Thoracic aorta (tissue), 2 donors: ENCODE data around the gene UNC5A. TPM values are rescaled to one million over a fixed set of nuclear protein-coding genes. Genes with fewer than 3 reads are reported as not detected.

Source experiments
- ATAC-seq: fragments of 150-250 bp; one replicate; pipeline ENCODE4 v1.8.0; 2017; ENCODE audit warnings: low read depth; ENCODE audit not compliant: insufficient number of reproducible peaks, low FRiP score
- DNase-seq: peaks from one replicate; pipeline ENCODE4 v3.0.0-alpha.2; 2020; ENCODE audit warnings: low spot score
- H3K27ac ChIP-seq, 2 donors: fragments of 200-600 bp; sonication (generic); 1 replicate in 1 of 2; 2 replicates in 1 of 2; pipeline ENCODE4 v1.5.1; 2016; ENCODE audit warnings: mild to moderate bottlenecking in 2 of 2, moderate library complexity in 2 of 2
- H3K27me3 ChIP-seq: fragments of 200-600 bp; sonication (generic); replicated peaks from 2 replicates; pipeline ENCODE4 v1.6.0; 2016; ENCODE audit warnings: mild to moderate bottlenecking; ENCODE audit not compliant: insufficient read depth
- H3K36me3 ChIP-seq: fragments of 200-600 bp; sonication (generic); one replicate; pipeline ENCODE4 v1.5.1; 2016
- H3K4me1 ChIP-seq, 2 donors: fragments of 200-600 bp; sonication (generic); 1 replicate in 1 of 2; 2 replicates in 1 of 2; pipeline versions ENCODE4 v1.5.1 to v1.6.0; 2016; ENCODE audit warnings: low read depth in 2 of 2, mild to moderate bottlenecking in 1 of 2; ENCODE audit not compliant: control insufficient read depth in 1 of 2
- H3K4me3 ChIP-seq: fragments of 200-600 bp; sonication (generic); 2 replicates; pipeline ENCODE4 v1.5.1; 2016; ENCODE audit warnings: mild to moderate bottlenecking
- H3K9me3 ChIP-seq: fragments of 200-600 bp; sonication (generic); 2 replicates; pipeline ENCODE4 v1.5.1; 2016
- CTCF ChIP-seq: fragments of 200-600 bp; sonication (generic); IDR thresholded peaks from one replicate; pipeline ENCODE4 v1.5.1; 2019; ENCODE audit warnings: antibody characterized with exemption
- total RNA-seq, 2 donors: library from RNA; depleted of rRNA; stranded (reverse); fragments of >200 nt; gene quantifications; one replicate each; pipeline versions ENCODE4 v1.1.0 to v1.2.3, GENCODE V29; 2016

Gene UNC5A
- total RNA-seq, 2 donors from 2014 or later: not detected

GRCh38 chr5:176851871-176852658 lies 41.7 kb downstream of the UNC5A start:
- H3K27me3 ChIP-seq: no peaks in the 10 kb centered on the region
- no peaks in the 10 kb centered on the region for H3K4me1 ChIP-seq
- TF ChIP-seq CTCF: no peak
- no peak overlapping the region for H3K4me3 ChIP-seq
- no peak for DNase-seq
- no peaks in the 10 kb centered on the region for H3K9me3 ChIP-seq
- ATAC-seq: no peak
- no peaks in the 10 kb centered on the region for H3K36me3 ChIP-seq
- H3K27ac ChIP-seq: no peak overlapping the region

- Histone ChIP-seq H3K27ac (no peak overlapping the region), H3K36me3 (no peaks in the 10 kb centered on the region), H3K27me3 (no peaks in the 10 kb centered on the region), H3K9me3 (no peaks in the 10 kb centered on the region), H3K4me1 (no peaks in the 10 kb centered on the region), H3K4me3 (no peak overlapping the region)
- ATAC-seq (no peak), DNase-seq (no peak)
- no peak for TF ChIP-seq CTCF
Observed at GRCh38 chr5:176853151-176853778, 42.9 kb downstream of the UNC5A start.

DNA sequence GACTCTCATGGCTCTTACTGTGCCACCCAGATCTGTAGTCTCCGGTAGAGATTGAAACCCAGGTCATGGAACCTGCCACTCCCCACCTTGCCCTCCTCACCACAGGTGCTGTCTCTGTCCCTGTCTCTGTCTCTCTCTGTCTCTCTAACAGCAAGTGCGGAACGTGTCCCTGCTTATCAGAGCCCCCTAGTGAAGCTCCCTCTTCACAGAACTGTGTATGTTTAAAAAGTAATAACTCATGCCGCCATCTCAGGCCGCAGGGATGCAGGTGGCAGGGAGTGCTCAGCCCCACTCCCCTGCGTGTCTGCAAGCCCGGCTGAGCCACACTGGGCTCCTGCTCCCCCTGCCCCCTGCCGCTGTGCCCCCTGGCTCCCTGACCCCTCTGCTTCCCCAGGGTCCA lies 43.8 kb downstream of the UNC5A start:
- no peaks in the 10 kb centered on the region for H3K4me1 ChIP-seq
- H3K27me3 ChIP-seq: no peaks in the 10 kb centered on the region
- TF ChIP-seq CTCF: no peak
- no peak overlapping the region for H3K27ac ChIP-seq
- no peak for DNase-seq
- no peaks in the 10 kb centered on the region for H3K36me3 ChIP-seq
- no peaks in the 10 kb centered on the region for H3K9me3 ChIP-seq
- H3K4me3 ChIP-seq: no peak overlapping the region
- no peak for ATAC-seq

- H3K9me3 ChIP-seq: no peaks in the 10 kb centered on the region
- H3K36me3 ChIP-seq: no peaks in the 10 kb centered on the region
- no peaks in the 10 kb centered on the region for H3K4me1 ChIP-seq
- H3K4me3 ChIP-seq: no peak overlapping the region
- no peak overlapping the region for H3K27ac ChIP-seq
- TF ChIP-seq CTCF: no peak
- no peak for DNase-seq
- ATAC-seq: no peak
- no peaks in the 10 kb centered on the region for H3K27me3 ChIP-seq
Observed at GRCh38 chr5:176855598-176855997, 45.2 kb downstream of the UNC5A start.

DNA sequence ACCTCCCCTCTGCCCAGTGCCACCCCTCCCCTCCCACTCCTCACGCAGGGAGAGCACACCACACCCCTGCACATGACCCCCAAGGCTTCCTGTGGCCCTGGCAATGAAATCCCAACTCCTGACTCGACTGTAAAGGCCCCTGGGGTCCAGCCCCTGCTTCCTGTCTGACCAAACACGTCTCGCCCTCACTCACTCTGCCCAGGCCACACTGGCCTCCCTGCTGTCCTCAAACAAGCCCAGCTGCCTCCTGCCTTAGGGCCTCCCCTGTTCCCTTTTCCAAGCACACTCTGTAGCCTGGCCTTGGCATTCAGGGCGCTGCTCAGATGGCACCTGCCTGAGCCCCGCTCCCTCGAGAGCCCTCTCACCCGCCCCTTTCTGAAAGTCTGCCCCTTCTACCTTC lies 46.4 kb downstream of the UNC5A start:
- H3K4me3 ChIP-seq: no peak overlapping the region
- H3K4me1 ChIP-seq: no peaks in the 10 kb centered on the region
- ATAC-seq (no peak), DNase-seq (no peak)
- no peaks in the 10 kb centered on the region for H3K9me3 ChIP-seq
- no peaks in the 10 kb centered on the region for H3K27me3 ChIP-seq
- no peak overlapping the region for H3K27ac ChIP-seq
- H3K36me3 ChIP-seq: no peaks in the 10 kb centered on the region
- no peak for TF ChIP-seq CTCF
